CD14-positive monocyte (primary cell): ENCODE results near the gene FRA10AC1. TPM values are rescaled to one million over a fixed set of nuclear protein-coding genes. Genes with fewer than 3 reads are reported as not detected.

Experiments
- DNase-seq, 3 donors: peaks; one replicate each; pipeline ENCODE4 v3.0.0-alpha.2; 2011 to 2022
- H2AFZ ChIP-seq: 2 replicates; pipeline ENCODE4 v1.6.0; 2012; ENCODE audit warnings: mild to moderate bottlenecking, low read depth, low read length, inconsistent platforms; ENCODE audit not compliant: insufficient read depth, poor library complexity, severe bottlenecking
- H3K27ac ChIP-seq, 2 donors: 1 replicate in 1 of 2; 2 replicates in 1 of 2; pipeline ENCODE4 v1.5.1; 2012 to 2013; ENCODE audit warnings: low read length in 2 of 2, control low read depth in 1 of 2, inconsistent platforms in 1 of 2, low read depth in 1 of 2, mild to moderate bottlenecking in 1 of 2
- H3K27me3 ChIP-seq, 2 donors: one replicate each; pipeline versions ENCODE4 v1.6.0 to v1.6.1; 2011 to 2013; ENCODE audit warnings: low read length in 2 of 2; ENCODE audit not compliant: control insufficient read depth in 2 of 2, insufficient read depth in 2 of 2
- H3K36me3 ChIP-seq, 2 donors: replicated peaks in 1 of 2; 1 replicate in 1 of 2; 2 replicates in 1 of 2; pipeline versions ENCODE4 v1.5.1 to v1.6.1; 2012 to 2013; ENCODE audit warnings: low read length in 2 of 2, control low read depth in 1 of 2, inconsistent platforms in 1 of 2, mild to moderate bottlenecking in 1 of 2; ENCODE audit not compliant: insufficient read depth in 2 of 2, control insufficient read depth in 1 of 2
- H3K4me1 ChIP-seq, 2 donors: 1 replicate in 1 of 2; 2 replicates in 1 of 2; pipeline versions ENCODE4 v1.5.1 to v1.6.1; 2012 to 2013; ENCODE audit warnings: low read length in 2 of 2, control low read depth in 1 of 2, inconsistent platforms in 1 of 2, mild to moderate bottlenecking in 1 of 2, moderate library complexity in 1 of 2; ENCODE audit not compliant: insufficient read depth in 2 of 2, control insufficient read depth in 1 of 2
- H3K4me2 ChIP-seq: replicated peaks from 2 replicates; pipeline ENCODE3; 2012; ENCODE audit warnings: low read length, moderate library complexity, mild to moderate bottlenecking; ENCODE audit not compliant: poor library complexity, severe bottlenecking; ENCODE audit errors: extremely low read depth
- H3K4me3 ChIP-seq, 3 experiments: fragments of 200-600 bp in 1 of 3; sonication (generic) in 1 of 3; replicated peaks in 1 of 3; 1 replicate in 2 of 3; 2 replicates in 1 of 3; pipeline ENCODE4 v1.5.1; 2011 to 2013; ENCODE audit warnings: low read length in 3 of 3, mild to moderate bottlenecking in 3 of 3, control low read depth in 2 of 3, low read depth in 2 of 3, inconsistent platforms in 1 of 3, moderate library complexity in 1 of 3
- H3K79me2 ChIP-seq: 2 replicates; pipeline ENCODE4 v1.6.0; 2012; ENCODE audit warnings: mild to moderate bottlenecking, control low read depth, inconsistent platforms, low read length, moderate library complexity; ENCODE audit not compliant: insufficient read depth
- H3K9ac ChIP-seq: 2 replicates; pipeline ENCODE4 v1.6.0; 2017; ENCODE audit warnings: low read length, mild to moderate bottlenecking; ENCODE audit not compliant: insufficient read depth, poor library complexity, severe bottlenecking
- H3K9me3 ChIP-seq, 2 donors: replicated peaks in 1 of 2; 1 replicate in 1 of 2; 2 replicates in 1 of 2; pipeline versions ENCODE4 v1.5.1 to v1.6.1; 2012 to 2013; ENCODE audit warnings: low read length in 2 of 2, control low read depth in 1 of 2; ENCODE audit not compliant: control insufficient read depth in 1 of 2, insufficient read depth in 1 of 2
- H4K20me1 ChIP-seq: 2 replicates; pipeline ENCODE4 v1.6.0; 2012; ENCODE audit warnings: mild to moderate bottlenecking, low read length, control low read depth, moderate library complexity; ENCODE audit not compliant: insufficient read depth
- H3K27ac Mint-ChIP-seq, 7 donors: one replicate each; pipeline ENCODE4 v1.8.0; 2020; ENCODE audit warnings: mild to moderate bottlenecking in 7 of 7, mixed read lengths in 7 of 7, moderate library complexity in 6 of 7, inconsistent platforms in 2 of 7
- H3K27me3 Mint-ChIP-seq, 3 donors: one replicate each; pipeline ENCODE4 v1.8.0; 2021 to 2022; ENCODE audit warnings: low read depth in 3 of 3, mild to moderate bottlenecking in 3 of 3, mixed read lengths in 3 of 3, moderate library complexity in 3 of 3, inconsistent platforms in 1 of 3
- H3K36me3 Mint-ChIP-seq, 2 donors: one replicate each; pipeline ENCODE4 v1.8.0; 2020; ENCODE audit warnings: mixed read lengths in 2 of 2, inconsistent platforms in 1 of 2, mild to moderate bottlenecking in 1 of 2
- H3K4me1 Mint-ChIP-seq: one replicate; pipeline ENCODE4 v1.8.0; 2020; ENCODE audit warnings: mild to moderate bottlenecking, mixed read lengths
- H3K4me3 Mint-ChIP-seq, 2 donors: one replicate each; pipeline ENCODE4 v1.8.0; 2020; ENCODE audit warnings: mild to moderate bottlenecking in 2 of 2, mixed read lengths in 2 of 2, moderate library complexity in 1 of 2
- H3K9me3 Mint-ChIP-seq, 7 donors: one replicate each; pipeline ENCODE4 v1.8.0; 2020 to 2022; ENCODE audit warnings: mixed read lengths in 7 of 7, mild to moderate bottlenecking in 6 of 7, moderate library complexity in 6 of 7, inconsistent platforms in 2 of 7
- CTCF ChIP-seq: fragments of 200-600 bp; IDR thresholded peaks from one replicate; pipeline ENCODE4 v1.8.0; 2022; ENCODE audit warnings: antibody characterized with exemption, mild to moderate bottlenecking
- WGBS: methylation state at CpG from one replicate; pipeline ENCODE4 v1.1.5; 2013; ENCODE audit warnings: missing lambda C conversion rate; ENCODE audit not compliant: insufficient coverage; 5-methylcytosine and 5-hydroxymethylcytosine counted together
- intact Hi-C, 2 donors: fragments of 100-400 bp; cut with micrococcal nuclease; formaldehyde crosslinking; loops; one replicate each; pipeline versions ENCODE4 v1.15.0 to v1.15.1; 2023
- polyA plus RNA-seq, 3 donors: library from polyadenylated mRNA; depleted of rRNA in 1 of 3; unstranded in 2 of 3; stranded (reverse) in 1 of 3; fragments of 300-500 nt in 2 of 3; fragments of >200 nt in 1 of 3; fragmentation: Illumina TruSeq in 2 of 3; gene quantifications; 1 replicate in 2 of 3; 2 replicates in 1 of 3; pipeline ENCODE4 v1.2.3, GENCODE V29; 2012 to 2021

FRA10AC1 gene
- polyA plus RNA-seq, 3 donors: 0.95 to 7.2 (median 2.0) TPM

- H3K36me3 Mint-ChIP-seq: peaks cover 62 to 63% of the 10 kb centered on the region in 2 donors
- Histone ChIP-seq H3K4me2 (no peak overlapping the region), H3K36me3 (peaks cover 73 to 97% of the 10 kb centered on the region in 2 donors), H2AFZ (no peak overlapping the region), H3K4me3 (no peak overlapping the region), H4K20me1 (no peaks in the 10 kb centered on the region), H3K27me3 (no peaks in the 10 kb centered on the region), H3K4me1 (no peaks in the 10 kb centered on the region), H3K79me2 (no peaks in the 10 kb centered on the region), H3K9me3 (no peaks in the 10 kb centered on the region), H3K9ac (no peak overlapping the region), H3K27ac (no peak overlapping the region)
- H3K27me3 Mint-ChIP-seq: peaks cover 0 to 1% (median 0%) of the 10 kb centered on the region in 3 donors
- H3K9me3 Mint-ChIP-seq: no peaks in the 10 kb centered on the region
- H3K4me3 Mint-ChIP-seq: no peak overlapping the region
- H3K27ac Mint-ChIP-seq: no peak overlapping the region
- TF ChIP-seq CTCF: no peak
- no peaks in the 10 kb centered on the region for H3K4me1 Mint-ChIP-seq
- WGBS: no CpG with 5 or more reads among the region's 2 CpGs
- DNase-seq: no peak
- intact Hi-C loops: loop anchor here in 1 of 2 donors (10.0 kb wide), 1 partner anchor 296 kb away; no protein-coding TSS in a partner anchor
Observed at GRCh38 chr10:93671042-93671441, 31.4 kb downstream of the FRA10AC1 start.

GRCh38 chr10:93670372-93670771, 32.0 kb downstream of the FRA10AC1 start:
- H3K4me1 ChIP-seq: no peaks in the 10 kb centered on the region
- H2AFZ ChIP-seq: no peak overlapping the region
- TF ChIP-seq CTCF: no peak
- H3K9me3 Mint-ChIP-seq: no peaks in the 10 kb centered on the region
- no peak overlapping the region for H3K4me3 ChIP-seq
- H3K9me3 ChIP-seq: no peaks in the 10 kb centered on the region
- no peak overlapping the region for H3K4me3 Mint-ChIP-seq
- no peaks in the 10 kb centered on the region for H3K79me2 ChIP-seq
- no peaks in the 10 kb centered on the region for H3K4me1 Mint-ChIP-seq
- H3K9ac ChIP-seq: no peak overlapping the region
- intact Hi-C loops: loop anchor here in 1 of 2 donors (10.0 kb wide), 1 partner anchor 296 kb away; no protein-coding TSS in a partner anchor
- peaks cover 69 to 97% of the 10 kb centered on the region in 2 donors for H3K36me3 ChIP-seq
- no peak for DNase-seq
- H3K4me2 ChIP-seq: no peak overlapping the region
- H4K20me1 ChIP-seq: no peaks in the 10 kb centered on the region
- H3K27me3 ChIP-seq: no peaks in the 10 kb centered on the region
- peaks cover 59 to 68% of the 10 kb centered on the region in 2 donors for H3K36me3 Mint-ChIP-seq
- no peak overlapping the region for H3K27ac Mint-ChIP-seq
- no peak overlapping the region for H3K27ac ChIP-seq
- H3K27me3 Mint-ChIP-seq: peaks cover 0 to 1% (median 0%) of the 10 kb centered on the region in 3 donors
